ENCODE measurements around the gene PTCHD1.

Gene PTCHD1

DNA sequence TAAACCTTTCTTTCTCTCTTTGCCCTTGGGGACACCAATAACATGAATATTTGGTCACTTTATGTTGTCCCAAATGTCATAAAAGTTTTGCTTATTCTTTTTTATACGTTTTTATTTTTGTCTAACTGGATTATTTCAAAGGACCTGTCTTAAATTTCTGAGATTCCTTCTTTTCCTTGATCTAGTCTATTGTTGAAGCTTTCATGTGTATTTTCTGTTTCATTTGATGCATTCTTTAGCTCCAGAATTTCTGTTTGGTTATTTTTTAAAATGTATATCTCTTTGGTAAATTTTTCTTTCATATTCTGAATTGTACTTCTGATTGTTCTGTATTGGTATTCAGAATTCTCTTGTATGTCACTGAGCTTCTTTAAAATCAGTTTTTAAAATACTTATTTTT is 88.3 kb downstream of the PTCHD1 start:
- DNase-seq, result no peak

DNA sequence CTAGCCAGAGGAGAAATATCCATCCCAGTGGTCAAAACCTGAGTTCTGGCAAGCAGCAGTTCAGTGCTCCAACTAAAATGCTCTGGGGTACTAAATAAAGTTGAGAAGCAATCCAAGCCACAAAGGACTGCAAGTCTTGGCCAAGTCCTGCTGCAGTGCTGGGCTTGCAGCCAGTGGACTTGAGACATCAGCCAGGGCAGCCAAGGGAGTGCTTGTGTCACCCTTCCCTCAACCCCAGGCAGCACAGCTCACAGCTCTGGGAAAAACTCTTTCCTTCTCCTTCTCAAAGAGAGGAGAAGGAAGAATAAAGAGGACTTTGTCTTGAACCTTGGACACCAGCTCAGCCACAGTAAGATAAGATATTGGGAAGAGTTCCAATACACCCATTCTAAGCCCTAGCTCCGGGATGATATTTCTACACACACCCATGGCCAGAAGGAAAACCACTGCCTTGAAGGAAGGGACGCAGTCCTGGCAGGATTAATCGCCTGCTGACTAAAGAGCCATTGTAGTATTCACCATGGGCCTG is 99.8 kb downstream of the PTCHD1 start:
- no peak for DNase-seq

DNA sequence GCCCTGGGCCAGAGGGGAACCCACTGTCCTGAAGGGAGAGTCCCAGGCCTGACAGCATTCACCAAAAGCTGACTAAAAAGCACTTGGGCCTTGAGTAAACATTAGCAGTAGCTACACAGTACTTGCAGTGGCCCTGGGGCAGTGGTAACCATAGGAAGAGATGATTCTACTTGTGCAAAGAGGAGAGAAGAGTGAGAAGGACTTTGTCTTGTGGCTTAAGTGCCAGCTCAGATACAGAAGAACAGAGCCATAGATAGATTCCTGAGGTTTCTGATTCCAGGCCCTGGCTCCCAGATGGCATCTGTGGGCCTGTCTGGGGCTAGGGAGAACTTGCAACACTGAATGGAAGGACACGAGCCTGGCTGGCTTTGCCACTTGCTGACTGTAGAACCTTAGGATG is 100.5 kb downstream of the PTCHD1 start:
- DNase-seq, result no peak

DNA sequence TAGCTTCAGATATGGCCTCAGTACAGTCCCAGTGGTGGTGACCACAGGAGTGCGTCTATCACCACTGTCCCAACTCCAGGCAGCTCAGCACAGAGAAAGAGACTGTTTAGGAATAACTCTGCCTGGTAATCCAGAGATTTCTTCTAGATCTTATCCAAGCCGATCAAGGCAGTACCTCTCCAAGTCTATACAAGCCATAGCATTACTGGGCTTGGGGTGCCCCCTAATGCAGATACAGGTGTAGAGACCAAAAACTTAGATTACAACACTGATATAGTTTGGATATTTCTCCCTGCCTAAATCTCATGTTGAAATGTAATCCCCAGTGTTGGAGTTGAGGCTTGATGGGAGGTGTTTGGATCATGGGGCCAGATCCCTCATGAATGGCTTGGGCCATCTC is 100.9 kb downstream of the PTCHD1 start:
- no peak for DNase-seq

DNA sequence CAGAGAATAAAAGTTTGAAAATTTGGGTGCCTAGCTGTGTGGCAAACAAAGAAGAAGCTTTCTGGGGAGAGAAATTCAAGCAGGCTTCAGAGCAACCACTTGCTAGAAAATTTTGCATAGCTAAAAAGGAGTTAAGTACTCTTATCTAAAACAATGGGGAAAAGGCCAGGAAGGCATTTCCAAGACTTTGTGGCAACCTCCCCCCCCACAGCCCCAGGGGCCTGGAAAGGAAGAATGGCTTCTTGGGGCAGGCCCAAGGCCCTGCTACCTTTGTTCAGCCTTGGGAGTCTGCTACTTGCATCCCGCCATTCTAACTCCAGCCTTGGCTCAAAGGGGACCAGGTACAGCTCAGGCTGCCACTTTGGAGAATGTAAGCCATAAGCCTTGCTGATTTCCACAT is 102.2 kb downstream of the PTCHD1 start:
- no peak for DNase-seq

DNA sequence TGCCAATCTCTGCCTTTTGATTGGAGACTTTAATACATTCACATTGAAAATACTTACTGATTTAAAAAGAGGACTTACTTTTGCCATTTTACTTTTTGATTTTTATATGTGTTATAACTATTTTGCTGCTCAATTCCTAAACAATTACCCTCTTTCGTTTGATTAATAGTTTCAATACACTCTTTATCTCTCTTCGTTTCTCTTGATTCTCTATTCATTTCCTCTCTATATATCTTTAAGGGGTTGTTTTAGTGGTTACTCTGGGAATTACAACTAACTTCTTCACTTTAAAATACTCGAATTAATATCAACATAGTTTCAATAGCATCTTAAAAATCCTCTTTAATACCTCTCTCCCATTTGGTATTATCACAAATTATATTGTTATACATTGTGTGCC is 116.6 kb downstream of the PTCHD1 start:
- DNase-seq, result no peak
